K562 treated with DMSO at 1 percent for 12 hours (cell line): ENCODE results near the gene ATP5F1A. TPM values are rescaled to one million over a fixed set of nuclear protein-coding genes. Genes with fewer than 3 reads are reported as not detected.

ENCODE experiments used
- total RNA-seq: library from RNA; unstranded; fragments of 300-600 nt; gene quantifications from 2 replicates; pipeline ENCODE4 v1.2.3, GENCODE V29; 2022; ENCODE audit not compliant: insufficient read depth

ATP5F1A gene
- total RNA-seq: 262 and 338 TPM in 2 replicates

DNA sequence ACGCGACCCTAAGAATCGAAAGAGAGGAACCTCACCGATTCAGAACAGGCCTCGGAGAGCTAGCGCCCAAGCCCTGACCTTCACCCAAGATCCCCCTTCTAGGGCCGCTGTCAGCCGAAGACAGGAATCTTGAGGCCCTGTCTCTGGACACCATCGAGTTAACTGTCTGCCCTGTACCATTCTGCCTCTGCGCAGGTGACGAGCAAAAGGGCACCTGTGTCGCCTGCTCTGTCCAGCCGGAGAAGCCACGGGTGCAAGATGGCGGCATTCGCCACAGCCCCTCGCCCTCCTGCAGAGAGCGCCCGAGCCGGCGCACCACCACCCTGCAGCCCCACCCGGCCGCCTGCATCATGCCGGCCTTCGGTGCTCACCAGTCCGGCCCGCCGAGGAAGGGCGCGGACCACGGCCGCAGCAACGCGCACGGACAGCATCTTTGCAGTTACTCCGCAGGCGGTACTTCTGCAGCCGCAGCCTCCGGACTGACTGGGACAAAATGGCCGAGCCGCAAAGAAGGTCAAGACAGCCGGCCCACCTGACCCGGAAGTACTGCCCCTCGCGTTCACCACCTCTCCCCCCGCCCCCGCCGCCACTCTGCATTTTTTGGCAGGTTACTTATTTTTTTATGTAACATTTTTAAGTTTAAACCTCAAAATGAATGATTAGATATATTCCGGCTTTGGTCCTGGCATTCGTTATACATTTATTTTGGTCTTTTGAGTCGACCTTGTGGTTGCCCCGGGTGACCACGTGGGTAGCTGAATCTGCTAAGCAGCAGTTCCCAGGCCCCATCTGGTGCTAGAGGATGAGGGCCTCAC is at the start of gene ATP5F1A:
ATP5F1A (minus strand) TSS at position 496 of the 815 bp plus-strand sequence; CDS start at position 431, 65 bp downstream.

DNA sequence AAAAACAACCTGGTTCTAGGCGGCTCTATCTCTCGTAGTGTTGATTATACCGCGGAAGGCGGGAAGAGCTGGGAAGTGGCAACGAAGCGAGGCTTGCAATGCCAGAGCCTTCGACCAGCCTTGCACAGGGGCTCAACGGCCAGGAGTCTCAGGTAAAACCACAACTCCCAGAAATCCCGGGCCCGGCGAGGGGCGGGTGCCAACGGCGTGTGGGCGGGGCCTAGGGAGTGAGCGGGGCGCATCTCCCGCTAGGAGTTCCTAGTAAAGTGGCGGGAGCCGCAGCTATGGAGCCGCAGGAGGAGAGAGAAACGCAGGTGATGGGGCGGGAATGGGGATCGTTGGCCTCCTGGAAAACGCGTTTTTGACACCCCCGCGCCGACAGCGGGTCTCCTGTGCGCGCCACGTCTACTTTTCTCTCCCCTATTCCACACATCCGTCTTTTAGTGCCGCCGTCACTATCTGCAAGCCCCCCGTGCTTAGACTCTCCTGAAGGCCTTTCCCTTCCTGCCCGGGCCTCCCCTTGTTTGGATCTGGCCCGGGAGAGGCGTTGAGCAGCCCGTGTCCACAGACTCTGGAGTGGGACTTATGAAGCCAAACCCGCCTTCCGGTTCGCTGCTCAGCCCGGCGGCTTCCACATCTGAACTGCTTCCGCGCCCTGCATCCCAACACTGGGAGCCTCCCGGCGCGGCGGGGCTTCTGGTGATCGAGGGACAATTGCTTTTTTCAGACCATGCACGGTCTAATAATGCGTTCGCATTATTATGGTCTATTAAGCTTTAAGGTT is 6.2 kb upstream of the ATP5F1A start, which contains the start of gene HAUS1:
HAUS1 (plus strand) TSS at position 258 of the 784 bp plus-strand sequence; CDS start at position 285, 27 bp downstream.

DNA sequence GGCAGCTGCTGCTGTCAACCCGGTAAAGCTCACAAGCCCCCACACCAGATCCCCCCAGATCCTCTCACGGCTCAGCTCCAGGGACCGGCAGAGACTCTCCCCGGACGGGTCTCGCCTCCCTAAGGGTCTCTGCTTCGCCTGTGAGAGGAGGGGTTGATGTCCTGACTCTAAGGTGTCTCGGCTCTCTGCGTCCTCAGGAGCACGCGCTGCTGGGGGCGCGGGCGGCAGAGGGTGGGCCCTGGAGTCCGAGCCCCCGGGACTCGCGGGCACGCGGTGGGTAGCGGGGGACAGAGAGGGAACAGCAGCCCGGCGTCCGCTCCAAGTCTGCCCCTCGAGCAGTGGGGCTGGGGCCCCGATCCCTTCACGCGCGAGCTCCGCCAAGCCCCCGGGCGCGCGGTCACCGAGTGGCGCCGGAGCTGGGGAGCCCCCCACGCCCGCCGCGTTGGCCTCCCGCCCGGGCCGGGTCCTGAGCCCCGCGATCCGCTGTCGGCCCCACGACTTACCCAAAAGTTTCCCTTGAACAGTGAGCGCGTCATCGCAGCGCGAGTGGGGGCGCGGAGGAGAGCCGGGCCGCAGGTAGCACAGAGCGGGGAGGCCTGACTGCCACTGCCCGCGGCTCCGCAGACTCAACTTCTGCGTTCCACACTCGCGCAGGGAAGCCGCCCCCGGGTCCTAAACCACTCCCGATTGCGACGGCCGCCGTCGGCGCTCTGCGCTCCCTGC is 26.3 kb downstream of the ATP5F1A start, which contains the start of gene PSTPIP2:
PSTPIP2 (minus strand) TSS at position 608 of the 723 bp plus-strand sequence; CDS start at position 536, 72 bp downstream.

Other genes starting within 250 kb of the ATP5F1A start
- 1.5 and 9.7 TPM in 2 replicates for gene EPG5, start 131.0 kb downstream of the ATP5F1A start, total RNA-seq
- gene PSTPIP2, start 26.0 kb downstream of the ATP5F1A start, total RNA-seq: 8.9 and 25.1 TPM in 2 replicates
- gene HAUS1, start 6.1 kb upstream of the ATP5F1A start, total RNA-seq: 30.8 and 46.0 TPM in 2 replicates